Vagina (tissue), 2 donors: ENCODE measurements around the gene LCE7A. TPM values are rescaled to one million over a fixed set of nuclear protein-coding genes. Genes with fewer than 3 reads are reported as not detected.

Experiments
- DNase-seq, 2 donors: peaks; one replicate each; pipeline ENCODE4 v3.0.0-alpha.2; 2017; ENCODE audit errors: extremely low spot score in 2 of 2
- H3K27ac ChIP-seq: fragments of 200-600 bp; sonication (generic); one replicate; pipeline ENCODE4 v1.5.1; 2019
- H3K27me3 ChIP-seq: fragments of 200-600 bp; sonication (generic); one replicate; pipeline ENCODE4 v1.5.1; 2019
- H3K36me3 ChIP-seq, 2 donors: fragments of 200-600 bp; sonication (generic); one replicate each; pipeline ENCODE4 v1.5.1; 2017 to 2019
- H3K4me1 ChIP-seq: fragments of 200-600 bp; sonication (generic); one replicate; pipeline ENCODE4 v1.5.1; 2019
- H3K4me3 ChIP-seq, 2 donors: fragments of 200-600 bp; sonication (generic); 1 replicate in 1 of 2; 2 replicates in 1 of 2; pipeline ENCODE4 v1.5.1; 2016 to 2019
- H3K9me3 ChIP-seq: fragments of 200-600 bp; sonication (generic); one replicate; pipeline ENCODE4 v1.5.1; 2019
- POLR2A ChIP-seq, 2 donors: fragments of 450-650 bp; IDR thresholded peaks; one replicate each; pipeline ENCODE4 v1.6.1; 2017; ENCODE audit warnings: antibody characterized with exemption in 2 of 2, mild to moderate bottlenecking in 2 of 2, moderate library complexity in 2 of 2
- POLR2AphosphoS5 ChIP-seq, 2 donors: sonication (generic); formaldehyde crosslinking; IDR thresholded peaks; one replicate each; pipeline ENCODE4 v1.9.0; 2017; ENCODE audit warnings: antibody characterized with exemption in 2 of 2, mild to moderate bottlenecking in 2 of 2, low read depth in 1 of 2; ENCODE audit not compliant: insufficient read depth in 1 of 2
- intact Hi-C: fragments of 100-400 bp; cut with DNase I; formaldehyde crosslinking; loops from one replicate; pipeline ENCODE4 v1.15.1; 2023
- total RNA-seq: library from RNA; depleted of rRNA; stranded (reverse); fragments of >200 nt; gene quantifications from one replicate; pipeline ENCODE4 v1.2.3, GENCODE V29; 2016
- TF ChIP-seq, protein P1 (sequence below), 3 experiments: fragments of 450-650 bp in 2 of 3; fragments of 200-600 bp in 1 of 3; sonication (generic) in 1 of 3; IDR thresholded peaks; one replicate each; pipeline ENCODE4 v1.5.1; 2017 to 2019; ENCODE audit warnings: antibody characterized with exemption in 3 of 3, mild to moderate bottlenecking in 2 of 3, moderate library complexity in 2 of 3

The LCE7A gene
- total RNA-seq, 1 donor from 2014 or later, result not detected

GRCh38 chr1:152904688-152905440 lies 45.1 kb downstream of the LCE7A start:
- Histone ChIP-seq H3K4me1 (peaks cover 20% of the 10 kb centered on the region), H3K9me3 (no peaks in the 10 kb centered on the region), H3K4me3 (no peak overlapping the region), H3K36me3 (no peaks in the 10 kb centered on the region), H3K27ac (peak overlapping the region; percentile 58), H3K27me3 (no peaks in the 10 kb centered on the region)
- no peak for DNase-seq
- TF ChIP-seq POLR2AphosphoS5 (IDR thresholded peaks at IDR 0.05; ENCODE audit: insufficient read depth in 1 of 2, low read depth in 1 of 2) (peak in 1 of 2 donors; percentile 10), POLR2A (IDR thresholded peaks at IDR 0.05) (no peak)
- TF ChIP-seq, protein P1, sequence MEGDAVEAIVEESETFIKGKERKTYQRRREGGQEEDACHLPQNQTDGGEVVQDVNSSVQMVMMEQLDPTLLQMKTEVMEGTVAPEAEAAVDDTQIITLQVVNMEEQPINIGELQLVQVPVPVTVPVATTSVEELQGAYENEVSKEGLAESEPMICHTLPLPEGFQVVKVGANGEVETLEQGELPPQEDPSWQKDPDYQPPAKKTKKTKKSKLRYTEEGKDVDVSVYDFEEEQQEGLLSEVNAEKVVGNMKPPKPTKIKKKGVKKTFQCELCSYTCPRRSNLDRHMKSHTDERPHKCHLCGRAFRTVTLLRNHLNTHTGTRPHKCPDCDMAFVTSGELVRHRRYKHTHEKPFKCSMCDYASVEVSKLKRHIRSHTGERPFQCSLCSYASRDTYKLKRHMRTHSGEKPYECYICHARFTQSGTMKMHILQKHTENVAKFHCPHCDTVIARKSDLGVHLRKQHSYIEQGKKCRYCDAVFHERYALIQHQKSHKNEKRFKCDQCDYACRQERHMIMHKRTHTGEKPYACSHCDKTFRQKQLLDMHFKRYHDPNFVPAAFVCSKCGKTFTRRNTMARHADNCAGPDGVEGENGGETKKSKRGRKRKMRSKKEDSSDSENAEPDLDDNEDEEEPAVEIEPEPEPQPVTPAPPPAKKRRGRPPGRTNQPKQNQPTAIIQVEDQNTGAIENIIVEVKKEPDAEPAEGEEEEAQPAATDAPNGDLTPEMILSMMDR (IDR thresholded peaks at IDR 0.05), result no peak
- intact Hi-C loops, result no loop called here

GRCh38 chr1:152906023-152906565 lies 46.3 kb downstream of the LCE7A start:
- intact Hi-C loops, result no loop called here
- H3K4me3 ChIP-seq, result no peak overlapping the region
- peak overlapping the region; percentile 58 for H3K27ac ChIP-seq
- no peaks in the 10 kb centered on the region for H3K36me3 ChIP-seq
- no peaks in the 10 kb centered on the region for H3K9me3 ChIP-seq
- peaks cover 20% of the 10 kb centered on the region for H3K4me1 ChIP-seq
- TF ChIP-seq, protein P1 (IDR thresholded peaks at IDR 0.05), result no peak
- TF ChIP-seq POLR2AphosphoS5 (IDR thresholded peaks at IDR 0.05; ENCODE audit: insufficient read depth in 1 of 2, low read depth in 1 of 2), result no peak
- TF ChIP-seq POLR2A (IDR thresholded peaks at IDR 0.05), result no peak
- no peak for DNase-seq
- no peaks in the 10 kb centered on the region for H3K27me3 ChIP-seq

- H3K4me3 ChIP-seq, result peak within 1 kb of the TSS in 1 of 2 donors; percentile 14
These were observed 48.1 kb downstream of the LCE7A start, which contains the start of gene IVL for GRCh38 chr1:152907686-152908601. Gene IVL, plus strand, starts transcription at chr1:152908546. Its CDS starts 1,252 bp downstream, at chr1:152909798.

DNA sequence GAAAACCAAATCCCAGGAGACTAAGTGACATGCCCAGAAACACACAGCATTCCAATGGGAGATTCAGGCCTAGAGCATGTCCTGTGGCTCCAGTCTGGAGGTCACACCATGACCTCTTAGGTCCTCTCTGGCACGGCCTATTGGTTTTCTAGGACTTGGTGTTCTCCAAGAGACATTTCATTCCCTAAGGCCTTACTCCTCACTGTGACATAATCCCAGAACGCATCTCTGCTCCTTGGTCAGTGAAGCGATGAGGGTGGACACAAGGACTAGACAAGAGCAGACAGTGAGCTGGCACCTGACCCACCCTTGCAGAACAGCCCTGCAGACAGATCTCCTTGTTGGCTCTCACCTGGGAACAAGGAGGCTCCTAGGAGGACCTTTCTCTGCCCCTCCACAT lies 49.4 kb downstream of the LCE7A start:
- no peak for DNase-seq
- no peaks in the 10 kb centered on the region for H3K9me3 ChIP-seq
- no peak overlapping the region for H3K27ac ChIP-seq
- TF ChIP-seq, protein P1 (IDR thresholded peaks at IDR 0.05), result no peak
- no peak for TF ChIP-seq POLR2A (IDR thresholded peaks at IDR 0.05)
- H3K4me1 ChIP-seq, result peaks cover 20% of the 10 kb centered on the region
- peak overlapping the region in 1 of 2 donors; percentile 14 for H3K4me3 ChIP-seq
- no peaks in the 10 kb centered on the region for H3K36me3 ChIP-seq
- H3K27me3 ChIP-seq, result no peaks in the 10 kb centered on the region
- intact Hi-C loops, result no loop called here

More at GRCh38 chr1:152907686-152908601, 48.1 kb downstream of the LCE7A start, which contains the start of gene IVL:
- Histone ChIP-seq H3K4me1 (peaks cover 20% of the 10 kb centered on the region), H3K27ac (no peak within 1 kb of the TSS), H3K9me3 (no peaks in the 10 kb centered on the region), H3K36me3 (no peaks in the 10 kb centered on the region), H3K27me3 (no peaks in the 10 kb centered on the region)
- intact Hi-C loops, result no loop called here
- no peak for DNase-seq
- TF ChIP-seq, protein P1 (IDR thresholded peaks at IDR 0.05), result no peak
- TF ChIP-seq POLR2AphosphoS5 (IDR thresholded peaks at IDR 0.05; ENCODE audit: insufficient read depth in 1 of 2, low read depth in 1 of 2) (peak in 1 of 2 donors; percentile 26), POLR2A (IDR thresholded peaks at IDR 0.05) (no peak)

Other genes with a start within 250 kb of the LCE7A start
- gene LCE3B, start 246.2 kb upstream of the LCE7A start, total RNA-seq, result not detected
- gene LCE3A, start 236.9 kb upstream of the LCE7A start, total RNA-seq, result not detected
- gene LCE2D, start 196.6 kb upstream of the LCE7A start, total RNA-seq, result not detected
- not detected for gene LCE2C, start 184.7 kb upstream of the LCE7A start, total RNA-seq
- not detected for gene LCE2B, start 173.9 kb upstream of the LCE7A start, total RNA-seq
- not detected for gene LCE2A, start 161.7 kb upstream of the LCE7A start, total RNA-seq
- gene LCE4A, start 151.8 kb upstream of the LCE7A start, total RNA-seq, result not detected
- gene KPRP, start 102.0 kb upstream of the LCE7A start, total RNA-seq, result 1.2 TPM
- gene LCE1F, start 84.9 kb upstream of the LCE7A start, total RNA-seq, result not detected
- gene LCE1E, start 73.7 kb upstream of the LCE7A start, total RNA-seq, result not detected
- not detected for gene LCE1D, start 63.3 kb upstream of the LCE7A start, total RNA-seq
- gene LCE1C, start 53.3 kb upstream of the LCE7A start, total RNA-seq, result not detected
- not detected for gene LCE1B, start 48.0 kb upstream of the LCE7A start, total RNA-seq
- not detected for gene LCE1A, start 32.5 kb upstream of the LCE7A start, total RNA-seq
- not detected for gene LCE6A, start 17.1 kb upstream of the LCE7A start, total RNA-seq
- gene SMCP, start 18.3 kb downstream of the LCE7A start, total RNA-seq, result not detected
- gene IVL, start 48.5 kb downstream of the LCE7A start, total RNA-seq, result 169 TPM
- not detected for gene SPRR5, start 87.2 kb downstream of the LCE7A start, total RNA-seq
- not detected for gene SPRR4, start 110.7 kb downstream of the LCE7A start, total RNA-seq
- 109 TPM for gene SPRR1A, start 124.1 kb downstream of the LCE7A start, total RNA-seq
- 1,163 TPM for gene SPRR3, start 141.8 kb downstream of the LCE7A start, total RNA-seq
- 216 TPM for gene SPRR1B, start 171.2 kb downstream of the LCE7A start, total RNA-seq
- gene SPRR2D, start 181.1 kb downstream of the LCE7A start, total RNA-seq, result 49.6 TPM
- gene SPRR2A, start 197.5 kb downstream of the LCE7A start, total RNA-seq, result 74.6 TPM
- not detected for gene SPRR2B, start 211.6 kb downstream of the LCE7A start, total RNA-seq
- gene SPRR2E, start 234.5 kb downstream of the LCE7A start, total RNA-seq, result 11.8 TPM